Mesothelial cell of epicardium (in vitro differentiated cells): Measurements from ENCODE around the gene SNED1. TPM values are rescaled to one million over a fixed set of nuclear protein-coding genes. Genes with fewer than 3 reads are reported as not detected.

Source experiments
- DNase-seq, 2 experiments: peaks; one replicate each; pipeline ENCODE4 v3.0.0; 2021; ENCODE audit warnings: low spot score in 2 of 2; ENCODE audit not compliant: unreplicated experiment in 2 of 2
- H3K27ac Mint-ChIP-seq: 2 replicates; pipeline ENCODE4 v1.8.0; 2021; ENCODE audit warnings: mixed read lengths
- H3K27me3 Mint-ChIP-seq: 2 replicates; pipeline ENCODE4 v1.8.0; 2021; ENCODE audit warnings: low read depth, mixed read lengths
- H3K36me3 Mint-ChIP-seq: 2 replicates; pipeline ENCODE4 v1.8.0; 2021; ENCODE audit warnings: mixed read lengths
- H3K4me1 Mint-ChIP-seq: 2 replicates; pipeline ENCODE4 v1.8.0; 2021; ENCODE audit warnings: mixed read lengths
- H3K4me3 Mint-ChIP-seq: 2 replicates; pipeline ENCODE4 v1.8.0; 2021; ENCODE audit warnings: mild to moderate bottlenecking, moderate library complexity, mixed read lengths
- H3K9me3 Mint-ChIP-seq: 2 replicates; pipeline ENCODE4 v1.8.0; 2021; ENCODE audit warnings: mixed read lengths
- CTCF ChIP-seq: fragments of 200-600 bp; sonication (generic); IDR thresholded peaks from one replicate; pipeline ENCODE4 v1.5.0; 2021; ENCODE audit warnings: antibody characterized with exemption; ENCODE audit not compliant: unreplicated experiment
- total RNA-seq: library from RNA; stranded (reverse); gene quantifications from 3 replicates; pipeline ENCODE4 v1.2.1, GENCODE V29; 2021

Gene SNED1
- total RNA-seq, 1 donor from 2014 or later: 9.4 TPM

GRCh38 chr2:241001413-241002274 lies 3.2 kb downstream of the SNED1 start:
- peaks cover 7% of the 10 kb centered on the region for H3K4me1 Mint-ChIP-seq
- DNase-seq: peak; percentile 14 to 17
- no peak for TF ChIP-seq CTCF
- H3K36me3 Mint-ChIP-seq: peaks cover 7% of the 10 kb centered on the region
- H3K9me3 Mint-ChIP-seq: peaks cover 19% of the 10 kb centered on the region
- H3K27ac Mint-ChIP-seq: no peak overlapping the region
- peaks cover 38% of the 10 kb centered on the region for H3K27me3 Mint-ChIP-seq
- H3K4me3 Mint-ChIP-seq: no peak overlapping the region

GRCh38 chr2:241002275-241003046 lies 4.0 kb downstream of the SNED1 start:
- Mint-ChIP-seq H3K9me3 (peaks cover 19% of the 10 kb centered on the region), H3K4me3 (no peak overlapping the region), H3K4me1 (peaks cover 1% of the 10 kb centered on the region), H3K36me3 (peaks cover 7% of the 10 kb centered on the region), H3K27ac (no peak overlapping the region), H3K27me3 (peaks cover 31% of the 10 kb centered on the region)
- no peak for TF ChIP-seq CTCF
- peak; percentile 12 to 27 for DNase-seq

DNA sequence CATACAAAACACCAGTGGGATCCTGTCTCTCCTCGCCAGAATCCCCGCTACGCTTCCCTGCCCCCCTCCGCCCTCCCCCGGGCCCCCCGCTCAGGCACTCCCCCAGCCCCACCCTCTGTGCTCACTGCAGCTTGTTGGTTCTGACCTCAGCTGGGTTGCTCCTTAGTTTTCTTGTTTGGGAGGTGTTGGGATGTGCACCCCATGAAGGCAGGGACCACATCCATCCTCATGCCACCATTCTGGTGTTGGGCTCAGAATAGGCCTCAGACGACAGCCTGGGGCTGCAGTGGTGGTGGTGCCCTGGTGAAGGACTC lies 4.6 kb downstream of the SNED1 start:
- Mint-ChIP-seq H3K4me3 (no peak overlapping the region), H3K4me1 (no peaks in the 10 kb centered on the region), H3K9me3 (peaks cover 19% of the 10 kb centered on the region), H3K27ac (no peak overlapping the region), H3K36me3 (peaks cover 7% of the 10 kb centered on the region), H3K27me3 (peaks cover 29% of the 10 kb centered on the region)
- TF ChIP-seq CTCF: no peak
- no peak for DNase-seq

GRCh38 chr2:241003369-241003768 lies 5.0 kb downstream of the SNED1 start:
- TF ChIP-seq CTCF: no peak
- H3K4me3 Mint-ChIP-seq: no peak overlapping the region
- DNase-seq: no peak
- peaks cover 7% of the 10 kb centered on the region for H3K36me3 Mint-ChIP-seq
- peaks cover 29% of the 10 kb centered on the region for H3K27me3 Mint-ChIP-seq
- H3K4me1 Mint-ChIP-seq: no peaks in the 10 kb centered on the region
- peaks cover 19% of the 10 kb centered on the region for H3K9me3 Mint-ChIP-seq
- H3K27ac Mint-ChIP-seq: no peak overlapping the region

- no peak for TF ChIP-seq CTCF
- Mint-ChIP-seq H3K4me1 (peaks cover 3% of the 10 kb centered on the region), H3K4me3 (no peak overlapping the region), H3K9me3 (peaks cover 19% of the 10 kb centered on the region), H3K27me3 (peaks cover 29% of the 10 kb centered on the region), H3K36me3 (peaks cover 7% of the 10 kb centered on the region), H3K27ac (no peak overlapping the region)
- no peak for DNase-seq
These were observed 5.6 kb downstream of the SNED1 start for GRCh38 chr2:241003830-241004564.
